GM12874 (cell line): ENCODE data around the gene IFNA1.
A peak's percentile ranks its signal among the peaks of the same experiment; 100 is the strongest.

ENCODE experiments used
- CTCF ChIP-seq: IDR thresholded peaks from 2 replicates; pipeline ENCODE4 v1.5.1; 2011; ENCODE audit warnings: low read depth, mild to moderate bottlenecking, control low read depth, low read length, moderate library complexity; ENCODE audit not compliant: insufficient read depth

Gene IFNA1

GRCh38 chr9:21408817-21409216, 31.4 kb upstream of the IFNA1 start, which contains the start of gene IFNA8:
Gene IFNA8 (plus strand): TSS chr9:21409117. CDS start chr9:21409177, 60 bp downstream.
- no peak for TF ChIP-seq CTCF

GRCh38 chr9:21412107-21412506, 28.1 kb upstream of the IFNA1 start:
- TF ChIP-seq CTCF: no peak

GRCh38 chr9:21413151-21413550, 27.1 kb upstream of the IFNA1 start:
- TF ChIP-seq CTCF: no peak

- TF ChIP-seq CTCF: peak; percentile 69
Observed at GRCh38 chr9:21413624-21414023, 26.6 kb upstream of the IFNA1 start.

- no peak for TF ChIP-seq CTCF
Observed at GRCh38 chr9:21414220-21414940, 25.9 kb upstream of the IFNA1 start.

GRCh38 chr9:21415493-21416267, 24.6 kb upstream of the IFNA1 start:
- TF ChIP-seq CTCF: no peak

GRCh38 chr9:21428235-21428634, 12.0 kb upstream of the IFNA1 start:
- no peak for TF ChIP-seq CTCF
